HepG2 (cell line): ENCODE measurements around the gene URB1. TPM values are rescaled to one million over a fixed set of nuclear protein-coding genes. Genes with fewer than 3 reads are reported as not detected.
A peak's percentile ranks its signal among the peaks of the same experiment; 100 is the strongest.

Experiments
- CENPT ChIP-seq: sonication (generic); formaldehyde crosslinking; IDR thresholded peaks from 2 replicates; pipeline ENCODE4 v1.8.0; 2022; ENCODE audit warnings: low read depth, mild to moderate bottlenecking, moderate library complexity, missing genetic modification reagents
- FOXP1 ChIP-seq, 2 experiments: fragments of 450-650 bp in 1 of 2; IDR thresholded peaks; 2 replicates each; pipeline ENCODE4 v1.6.1; 2017 to 2018; ENCODE audit warnings: antibody characterized with exemption in 1 of 2
- MED13 ChIP-seq: sonication (generic); formaldehyde crosslinking; IDR thresholded peaks from 2 replicates; pipeline ENCODE4 v1.5.0; 2020; ENCODE audit warnings: missing genetic modification reagents
- MEIS1 ChIP-seq: sonication (generic); formaldehyde crosslinking; IDR thresholded peaks from 2 replicates; pipeline ENCODE4 v1.9.0; 2021; ENCODE audit warnings: mild to moderate bottlenecking, missing genetic modification reagents, moderate library complexity, borderline replicate concordance
- PAWR ChIP-seq: sonication (generic); formaldehyde crosslinking; IDR thresholded peaks from 2 replicates; pipeline ENCODE4 v1.4.0; 2020; ENCODE audit warnings: missing genetic modification reagents, mild to moderate bottlenecking, borderline replicate concordance
- SALL1 ChIP-seq: sonication (generic); formaldehyde crosslinking; IDR thresholded peaks from 2 replicates; pipeline ENCODE4 v1.8.0; 2022; ENCODE audit warnings: mild to moderate bottlenecking, missing genetic modification reagents
- TERF1 ChIP-seq: sonication (generic); formaldehyde crosslinking; IDR thresholded peaks from 2 replicates; pipeline ENCODE4 v1.8.0; 2022; ENCODE audit warnings: mild to moderate bottlenecking, missing genetic modification reagents, moderate library complexity
- ZNF225 ChIP-seq: sonication (generic); formaldehyde crosslinking; IDR thresholded peaks from 2 replicates; pipeline ENCODE4 v1.4.0; 2020; ENCODE audit warnings: mild to moderate bottlenecking, missing genetic modification reagents
- ZNF451 ChIP-seq: sonication (generic); formaldehyde crosslinking; IDR thresholded peaks from 2 replicates; pipeline ENCODE4 v1.5.0; 2020; ENCODE audit warnings: mild to moderate bottlenecking, missing genetic modification reagents
- ZNF564 ChIP-seq: sonication (generic); formaldehyde crosslinking; IDR thresholded peaks from 2 replicates; pipeline ENCODE4 v1.8.1; 2023; ENCODE audit warnings: mild to moderate bottlenecking, missing genetic modification reagents
- ZNF580 ChIP-seq: IDR thresholded peaks from 2 replicates; pipeline ENCODE4 v1.6.1; 2016; ENCODE audit warnings: low read depth, borderline replicate concordance
- polyA plus RNA-seq, 8 experiments: library from polyadenylated mRNA; depleted of rRNA in 3 of 8; stranded (reverse) in 7 of 8; unstranded in 1 of 8; fragments of >200 nt; fragmentation: Illumina TruSeq in 4 of 8; extraction: Trizol in 4 of 8; gene quantifications; 2 replicates each; pipeline versions ENCODE4 v1.2.1 to v1.2.3, GENCODE V29; 2011 to 2016; ENCODE audit warnings: low read depth in 4 of 8, missing spikeins in 1 of 8, mixed read lengths in 1 of 8; ENCODE audit not compliant: insufficient read depth in 1 of 8
- total RNA-seq, 5 experiments: library from RNA; depleted of rRNA; stranded (reverse); fragments of >200 nt; fragmentation: Illumina TruSeq; extraction: Trizol; gene quantifications; 2 replicates each; pipeline ENCODE4 v1.2.3, GENCODE V29; 2016; ENCODE audit warnings: low read depth in 1 of 5
- TF ChIP-seq, protein P1 (sequence below): sonication (generic); formaldehyde crosslinking; IDR thresholded peaks from 2 replicates; pipeline ENCODE4 v1.5.1; 2020; ENCODE audit warnings: mild to moderate bottlenecking, missing genetic modification reagents, moderate library complexity
- TF ChIP-seq, protein P2 (sequence below): sonication (generic); formaldehyde crosslinking; IDR thresholded peaks from 2 replicates; pipeline ENCODE4 v1.8.1; 2023; ENCODE audit warnings: mild to moderate bottlenecking, missing genetic modification reagents
- TF ChIP-seq, protein P3 (sequence below): sonication (generic); formaldehyde crosslinking; IDR thresholded peaks from 2 replicates; pipeline ENCODE4 v1.9.0; 2021; ENCODE audit warnings: missing genetic modification reagents, mild to moderate bottlenecking, borderline replicate concordance

The URB1 gene
- total and polyA plus RNA-seq, 2 of the 13 experiments (the other 11 are each of a cell fraction or from before 2014, with no cell fraction given) = 4.5 to 16.7 TPM

- TF ChIP-seq, protein P1, sequence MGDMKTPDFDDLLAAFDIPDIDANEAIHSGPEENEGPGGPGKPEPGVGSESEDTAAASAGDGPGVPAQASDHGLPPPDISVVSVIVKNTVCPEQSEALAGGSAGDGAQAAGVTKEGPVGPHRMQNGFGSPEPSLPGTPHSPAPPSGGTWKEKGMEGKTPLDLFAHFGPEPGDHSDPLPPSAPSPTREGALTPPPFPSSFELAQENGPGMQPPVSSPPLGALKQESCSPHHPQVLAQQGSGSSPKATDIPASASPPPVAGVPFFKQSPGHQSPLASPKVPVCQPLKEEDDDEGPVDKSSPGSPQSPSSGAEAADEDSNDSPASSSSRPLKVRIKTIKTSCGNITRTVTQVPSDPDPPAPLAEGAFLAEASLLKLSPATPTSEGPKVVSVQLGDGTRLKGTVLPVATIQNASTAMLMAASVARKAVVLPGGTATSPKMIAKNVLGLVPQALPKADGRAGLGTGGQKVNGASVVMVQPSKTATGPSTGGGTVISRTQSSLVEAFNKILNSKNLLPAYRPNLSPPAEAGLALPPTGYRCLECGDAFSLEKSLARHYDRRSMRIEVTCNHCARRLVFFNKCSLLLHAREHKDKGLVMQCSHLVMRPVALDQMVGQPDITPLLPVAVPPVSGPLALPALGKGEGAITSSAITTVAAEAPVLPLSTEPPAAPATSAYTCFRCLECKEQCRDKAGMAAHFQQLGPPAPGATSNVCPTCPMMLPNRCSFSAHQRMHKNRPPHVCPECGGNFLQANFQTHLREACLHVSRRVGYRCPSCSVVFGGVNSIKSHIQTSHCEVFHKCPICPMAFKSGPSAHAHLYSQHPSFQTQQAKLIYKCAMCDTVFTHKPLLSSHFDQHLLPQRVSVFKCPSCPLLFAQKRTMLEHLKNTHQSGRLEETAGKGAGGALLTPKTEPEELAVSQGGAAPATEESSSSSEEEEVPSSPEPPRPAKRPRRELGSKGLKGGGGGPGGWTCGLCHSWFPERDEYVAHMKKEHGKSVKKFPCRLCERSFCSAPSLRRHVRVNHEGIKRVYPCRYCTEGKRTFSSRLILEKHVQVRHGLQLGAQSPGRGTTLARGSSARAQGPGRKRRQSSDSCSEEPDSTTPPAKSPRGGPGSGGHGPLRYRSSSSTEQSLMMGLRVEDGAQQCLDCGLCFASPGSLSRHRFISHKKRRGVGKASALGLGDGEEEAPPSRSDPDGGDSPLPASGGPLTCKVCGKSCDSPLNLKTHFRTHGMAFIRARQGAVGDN = peak; percentile 91
- peak; percentile 84 for TF ChIP-seq ZNF580 (CRISPR knock-in tag)
- no peak for TF ChIP-seq ZNF451 (CRISPR knock-in tag)
- peak; percentile 65; the same call in 1 of the 2 replicates for TF ChIP-seq ZNF225 (CRISPR knock-in tag)
- TF ChIP-seq MEIS1 = no peak
- TF ChIP-seq, protein P2, sequence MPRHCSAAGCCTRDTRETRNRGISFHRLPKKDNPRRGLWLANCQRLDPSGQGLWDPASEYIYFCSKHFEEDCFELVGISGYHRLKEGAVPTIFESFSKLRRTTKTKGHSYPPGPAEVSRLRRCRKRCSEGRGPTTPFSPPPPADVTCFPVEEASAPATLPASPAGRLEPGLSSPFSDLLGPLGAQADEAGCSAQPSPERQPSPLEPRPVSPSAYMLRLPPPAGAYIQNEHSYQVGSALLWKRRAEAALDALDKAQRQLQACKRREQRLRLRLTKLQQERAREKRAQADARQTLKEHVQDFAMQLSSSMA (CRISPR knock-in tag) = no peak
- TF ChIP-seq FOXP1 (IDR thresholded peaks at IDR 0.05) = no peak
- TF ChIP-seq FOXP1 (CRISPR knock-in tag; IDR thresholded peaks at IDR 0.05) = no peak
- 0 out of 2 replicates have a peak, but pooled peaks have one; percentile 44 for TF ChIP-seq ZNF564
- TF ChIP-seq TERF1 (CRISPR knock-in tag) = no peak
- TF ChIP-seq, protein P3, sequence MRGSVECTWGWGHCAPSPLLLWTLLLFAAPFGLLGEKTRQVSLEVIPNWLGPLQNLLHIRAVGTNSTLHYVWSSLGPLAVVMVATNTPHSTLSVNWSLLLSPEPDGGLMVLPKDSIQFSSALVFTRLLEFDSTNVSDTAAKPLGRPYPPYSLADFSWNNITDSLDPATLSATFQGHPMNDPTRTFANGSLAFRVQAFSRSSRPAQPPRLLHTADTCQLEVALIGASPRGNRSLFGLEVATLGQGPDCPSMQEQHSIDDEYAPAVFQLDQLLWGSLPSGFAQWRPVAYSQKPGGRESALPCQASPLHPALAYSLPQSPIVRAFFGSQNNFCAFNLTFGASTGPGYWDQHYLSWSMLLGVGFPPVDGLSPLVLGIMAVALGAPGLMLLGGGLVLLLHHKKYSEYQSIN = no peak
- no peak for TF ChIP-seq CENPT
- TF ChIP-seq PAWR = no peak
- peak; percentile 79 for TF ChIP-seq SALL1 (CRISPR knock-in tag)
- TF ChIP-seq MED13 (CRISPR knock-in tag) = no peak
Observed at GRCh38 chr21:32278518-32279376, 114.1 kb downstream of the URB1 start, which contains the start of gene MIS18A (continued).
